ENCODE measurements around the gene RPA4.

- no peak for TF ChIP-seq YY1 (IDR thresholded peaks at IDR 0.05; ENCODE audit: insufficient read depth, insufficient read length)
- no peak for TF ChIP-seq SUZ12 (IDR thresholded peaks at IDR 0.05; ENCODE audit: extremely low read depth, insufficient read depth, insufficient read length)
These were observed 35.2 kb downstream of the RPA4 start for GRCh38 chrX:96918864-96919263.

All from NT2/D1 (cell line).